ENCODE measurements around the gene TSGA10IP. TPM values are rescaled to one million over a fixed set of nuclear protein-coding genes. Genes with fewer than 3 reads are reported as not detected.

TSGA10IP gene
- polyA plus RNA-seq, 1 donor (not counting 4 experiments of a cell fraction or from before 2014, with no cell fraction given) = not detected

DNA sequence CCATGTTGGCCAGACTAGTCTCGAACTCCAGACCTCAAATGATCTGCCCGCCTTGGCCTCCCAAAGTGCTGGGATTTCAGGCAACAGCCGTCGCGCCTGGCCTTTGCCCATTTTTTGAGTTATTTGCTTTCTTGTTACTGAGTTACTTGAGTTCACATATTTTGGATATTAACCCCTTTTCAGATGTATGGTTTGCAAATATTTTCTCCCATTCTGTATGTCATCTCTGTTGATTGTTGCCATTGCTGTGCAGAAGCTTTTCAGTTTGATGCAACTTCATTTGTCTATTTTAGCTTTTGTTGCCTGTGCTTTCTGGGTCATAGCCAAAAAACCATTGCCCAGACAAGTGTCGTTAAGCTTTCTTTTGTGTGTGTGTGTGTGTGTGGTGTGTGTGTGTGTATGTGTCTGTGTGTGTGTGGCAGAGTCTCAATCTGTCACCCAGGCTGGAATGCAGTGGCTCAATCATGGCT is 6.8 kb downstream of the TSGA10IP start:
- no peak overlapping the region for H3K4me2 ChIP-seq (ENCODE audit: control insufficient read depth, extremely low read depth, insufficient read depth, low read depth, low read length)
- no peak overlapping the region for H3K4me3 ChIP-seq (ENCODE audit: control insufficient read depth in 2 of 3, extremely low read depth in 1 of 3, insufficient read depth in 2 of 3, low read depth in 1 of 3, low read length in 3 of 3)
- dilution Hi-C loops (cut with MboI; ENCODE audit: extremely low pct_ligation_motif_present, low sequenced_read_pairs) = no loop called here
- H3K9me3 ChIP-seq (ENCODE audit: control insufficient read depth, low read depth, low read length) = no peaks in the 10 kb centered on the region
- no peaks in the 10 kb centered on the region for H3K27me3 ChIP-seq (ENCODE audit: control insufficient read depth, extremely low read depth, insufficient read depth, low read length)
- no peaks in the 10 kb centered on the region for H3K36me3 ChIP-seq (ENCODE audit: control insufficient read depth in 2 of 2, extremely low read depth in 1 of 2, insufficient read depth in 2 of 2, low read length in 2 of 2)
- FAIRE-seq (no peak), DNase-seq (ENCODE audit: low read depth, low spot score) (no peak)
- no peak overlapping the region for H3K27ac ChIP-seq (ENCODE audit: control insufficient read depth, insufficient read depth, low read length)
- no peaks in the 10 kb centered on the region for H4K20me1 ChIP-seq (ENCODE audit: control insufficient read depth, extremely low read depth, insufficient read depth, low read length)
- H3K9ac ChIP-seq (ENCODE audit: control insufficient read depth, extremely low read depth, insufficient read depth, low read length) = no peak overlapping the region
- no peak for TF ChIP-seq EZH2 (IDR thresholded peaks at IDR 0.05; ENCODE audit: low read length)
- TF ChIP-seq, protein P1, sequence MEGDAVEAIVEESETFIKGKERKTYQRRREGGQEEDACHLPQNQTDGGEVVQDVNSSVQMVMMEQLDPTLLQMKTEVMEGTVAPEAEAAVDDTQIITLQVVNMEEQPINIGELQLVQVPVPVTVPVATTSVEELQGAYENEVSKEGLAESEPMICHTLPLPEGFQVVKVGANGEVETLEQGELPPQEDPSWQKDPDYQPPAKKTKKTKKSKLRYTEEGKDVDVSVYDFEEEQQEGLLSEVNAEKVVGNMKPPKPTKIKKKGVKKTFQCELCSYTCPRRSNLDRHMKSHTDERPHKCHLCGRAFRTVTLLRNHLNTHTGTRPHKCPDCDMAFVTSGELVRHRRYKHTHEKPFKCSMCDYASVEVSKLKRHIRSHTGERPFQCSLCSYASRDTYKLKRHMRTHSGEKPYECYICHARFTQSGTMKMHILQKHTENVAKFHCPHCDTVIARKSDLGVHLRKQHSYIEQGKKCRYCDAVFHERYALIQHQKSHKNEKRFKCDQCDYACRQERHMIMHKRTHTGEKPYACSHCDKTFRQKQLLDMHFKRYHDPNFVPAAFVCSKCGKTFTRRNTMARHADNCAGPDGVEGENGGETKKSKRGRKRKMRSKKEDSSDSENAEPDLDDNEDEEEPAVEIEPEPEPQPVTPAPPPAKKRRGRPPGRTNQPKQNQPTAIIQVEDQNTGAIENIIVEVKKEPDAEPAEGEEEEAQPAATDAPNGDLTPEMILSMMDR (optimal IDR thresholded peaks at IDR 0.05 in 1 of 3, IDR thresholded peaks at IDR 0.05 in 1 of 3, conservative IDR thresholded peaks at IDR 0.05 in 1 of 3; ENCODE audit: extremely low read depth in 1 of 3, insufficient read depth in 2 of 3, low read length in 3 of 3) = no peak
- no peak overlapping the region for H2AFZ ChIP-seq (ENCODE audit: control insufficient read depth, low read length)
- no peaks in the 10 kb centered on the region for H3K9me1 ChIP-seq (ENCODE audit: control insufficient read depth, extremely low read depth, insufficient read depth, low read length)
- no peaks in the 10 kb centered on the region for H3K79me2 ChIP-seq (ENCODE audit: control insufficient read depth, insufficient read depth, low read length)
- H3K4me1 ChIP-seq (ENCODE audit: control insufficient read depth, extremely low read depth, insufficient read depth, low read length) = peaks cover 5% of the 10 kb centered on the region

GRCh38 chr11:65953471-65953870 is 8.2 kb downstream of the TSGA10IP start:
- Histone ChIP-seq H3K4me1 (ENCODE audit: control insufficient read depth, extremely low read depth, insufficient read depth, low read length) (peaks cover 5% of the 10 kb centered on the region), H2AFZ (ENCODE audit: control insufficient read depth, low read length) (no peak overlapping the region), H3K9me1 (ENCODE audit: control insufficient read depth, extremely low read depth, insufficient read depth, low read length) (no peaks in the 10 kb centered on the region), H3K9ac (ENCODE audit: control insufficient read depth, extremely low read depth, insufficient read depth, low read length) (no peak overlapping the region), H3K27ac (ENCODE audit: control insufficient read depth, insufficient read depth, low read length) (no peak overlapping the region), H3K4me3 (ENCODE audit: control insufficient read depth in 2 of 3, extremely low read depth in 1 of 3, insufficient read depth in 2 of 3, low read depth in 1 of 3, low read length in 3 of 3) (no peak overlapping the region), H3K4me2 (ENCODE audit: control insufficient read depth, extremely low read depth, insufficient read depth, low read depth, low read length) (no peak overlapping the region), H3K36me3 (ENCODE audit: control insufficient read depth in 2 of 2, extremely low read depth in 1 of 2, insufficient read depth in 2 of 2, low read length in 2 of 2) (no peaks in the 10 kb centered on the region), H4K20me1 (ENCODE audit: control insufficient read depth, extremely low read depth, insufficient read depth, low read length) (no peaks in the 10 kb centered on the region), H3K79me2 (ENCODE audit: control insufficient read depth, insufficient read depth, low read length) (no peaks in the 10 kb centered on the region), H3K27me3 (ENCODE audit: control insufficient read depth, extremely low read depth, insufficient read depth, low read length) (no peaks in the 10 kb centered on the region), H3K9me3 (ENCODE audit: control insufficient read depth, low read depth, low read length) (no peaks in the 10 kb centered on the region)
- no peak for TF ChIP-seq EZH2 (IDR thresholded peaks at IDR 0.05; ENCODE audit: low read length)
- TF ChIP-seq, protein P1 (optimal IDR thresholded peaks at IDR 0.05 in 1 of 3, IDR thresholded peaks at IDR 0.05 in 1 of 3, conservative IDR thresholded peaks at IDR 0.05 in 1 of 3; ENCODE audit: extremely low read depth in 1 of 3, insufficient read depth in 2 of 3, low read length in 3 of 3) = no peak
- FAIRE-seq (no peak), DNase-seq (ENCODE audit: low read depth, low spot score) (no peak)
- dilution Hi-C loops (cut with MboI; ENCODE audit: extremely low pct_ligation_motif_present, low sequenced_read_pairs) = no loop called here

Data from keratinocyte (primary cell).